ENCODE results near the gene PAX6.

PAX6 gene

GRCh38 chr11:31807799-31808667, 3.1 kb downstream of the PAX6 start:
- no peak for FAIRE-seq

- FAIRE-seq, result no peak
Measured at GRCh38 chr11:31806928-31807798, 4.0 kb downstream of the PAX6 start.

DNA sequence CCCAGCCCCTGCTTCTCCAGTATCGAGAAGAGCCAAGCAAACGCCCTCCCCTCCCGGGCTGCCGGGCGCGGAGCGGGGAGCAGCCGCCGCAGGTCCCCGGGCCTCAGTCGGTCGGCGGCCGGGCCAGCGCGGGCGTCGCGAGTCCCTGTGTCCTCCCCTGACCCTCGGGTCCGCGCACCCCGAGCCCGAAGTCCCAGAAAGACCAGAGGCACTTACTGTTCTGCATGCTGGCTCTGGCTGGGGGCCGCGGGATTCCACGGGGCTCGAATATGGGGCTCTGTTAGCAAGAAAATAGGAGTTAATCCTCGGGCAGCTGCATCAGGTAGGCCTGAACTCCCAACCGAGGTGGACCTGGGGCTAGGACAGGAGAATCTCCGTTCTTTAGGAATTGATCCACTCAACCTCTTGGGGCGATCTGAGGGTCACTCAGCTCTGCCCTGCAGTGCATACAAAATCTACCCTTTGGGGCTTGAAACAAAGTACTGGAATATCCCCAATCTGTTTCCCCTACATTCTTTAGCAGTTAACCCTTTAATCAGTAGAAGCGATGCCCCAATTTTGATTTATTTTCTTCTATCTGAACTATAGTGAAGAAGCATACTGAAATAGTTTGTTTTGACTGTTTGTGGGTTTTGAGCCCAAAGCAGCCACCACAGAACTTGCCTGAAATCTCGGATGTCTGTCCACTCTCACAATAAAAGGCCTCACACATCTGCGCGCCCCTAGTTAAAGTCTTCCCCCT, 4.8 kb downstream of the PAX6 start:
- no peak for FAIRE-seq

DNA sequence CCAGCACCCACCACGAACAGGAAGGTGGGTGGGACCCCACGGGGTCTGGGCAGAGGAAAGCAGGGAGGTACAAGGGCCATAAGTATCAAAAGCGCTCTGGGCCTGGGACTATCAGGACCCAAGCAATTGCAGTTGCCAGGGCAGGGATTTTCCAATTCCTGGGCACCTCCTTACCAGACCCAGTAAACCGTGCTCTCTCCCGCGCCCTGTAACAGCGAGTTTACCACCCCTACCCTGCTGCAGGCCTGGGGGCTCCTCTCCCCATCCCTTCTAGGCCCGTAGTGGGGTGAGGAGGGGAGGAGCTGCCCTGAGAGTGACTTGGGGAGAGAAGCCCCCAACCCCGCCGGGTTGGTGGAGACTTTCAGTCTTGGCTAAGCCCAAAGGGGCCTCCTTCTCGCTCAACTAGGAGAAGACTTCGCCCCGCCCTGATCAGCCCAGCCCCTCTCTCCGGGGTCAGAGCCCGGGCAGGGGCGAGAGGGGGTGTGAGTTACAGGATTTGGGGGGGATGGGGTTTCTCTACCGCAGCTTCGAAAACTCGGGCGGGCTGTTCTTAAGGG, 5.4 kb downstream of the PAX6 start:
- no peak for FAIRE-seq

GRCh38 chr11:31805037-31805628, 6.0 kb downstream of the PAX6 start:
- FAIRE-seq, result no peak

DNA sequence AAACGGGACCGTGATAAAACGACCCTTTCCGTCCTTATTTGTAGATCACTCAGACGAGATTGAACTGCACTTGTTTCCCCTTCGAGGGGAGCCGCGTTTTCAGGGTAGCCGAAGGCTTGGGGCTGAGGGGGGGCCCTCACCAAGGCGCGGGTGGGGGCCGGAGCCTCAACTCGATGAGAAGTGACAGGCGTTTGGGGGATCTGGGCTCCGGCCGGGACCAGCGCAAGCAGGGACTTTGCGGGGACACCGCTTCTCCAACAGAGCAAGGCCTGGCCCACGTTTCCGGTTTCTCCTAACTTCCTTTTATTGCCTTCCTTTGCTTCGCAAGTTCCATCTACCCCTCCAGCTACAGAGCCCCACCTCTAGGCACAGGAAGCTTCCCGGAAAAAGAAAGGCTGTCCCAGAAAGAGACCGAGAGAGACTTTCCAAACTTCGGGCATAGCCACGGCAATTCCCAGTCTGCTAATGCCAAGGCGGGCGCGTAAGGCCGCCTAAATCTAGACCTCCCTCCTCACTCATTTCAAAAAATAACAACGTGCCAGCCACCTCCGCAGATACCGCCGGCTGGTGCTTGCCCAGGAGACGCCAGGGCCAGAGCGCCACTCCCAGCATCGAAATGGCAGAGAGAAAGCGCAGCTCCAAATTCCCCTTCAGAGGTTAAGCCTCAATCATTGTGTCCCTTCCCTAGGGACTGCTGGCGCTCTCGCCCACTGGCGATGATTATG, 6.6 kb downstream of the PAX6 start:
- no peak for FAIRE-seq

DNA sequence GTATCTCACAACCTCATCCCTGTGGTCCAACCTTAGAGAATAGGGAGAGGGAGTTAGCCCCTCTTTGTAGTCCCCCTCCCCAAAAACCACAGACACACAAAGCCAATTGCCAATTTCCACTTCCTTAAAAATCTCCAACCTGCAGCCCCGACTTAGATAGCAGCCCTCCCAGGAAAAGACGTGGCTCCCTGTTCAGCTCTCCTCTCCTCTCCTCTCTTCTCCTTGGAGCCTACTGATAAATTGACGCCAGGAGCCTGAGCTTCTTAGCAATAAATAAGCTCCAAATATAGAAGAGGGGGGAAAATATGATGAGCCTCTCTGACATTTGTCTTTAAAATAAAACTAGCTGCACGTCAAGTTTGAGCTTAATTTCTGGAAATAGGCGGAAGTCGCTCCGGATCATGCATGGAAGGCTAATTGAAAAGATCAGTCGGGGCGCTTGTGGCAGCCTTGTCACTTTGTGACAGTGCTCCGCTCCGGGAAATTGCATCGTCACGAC, 7.3 kb downstream of the PAX6 start:
- FAIRE-seq, result no peak

DNA sequence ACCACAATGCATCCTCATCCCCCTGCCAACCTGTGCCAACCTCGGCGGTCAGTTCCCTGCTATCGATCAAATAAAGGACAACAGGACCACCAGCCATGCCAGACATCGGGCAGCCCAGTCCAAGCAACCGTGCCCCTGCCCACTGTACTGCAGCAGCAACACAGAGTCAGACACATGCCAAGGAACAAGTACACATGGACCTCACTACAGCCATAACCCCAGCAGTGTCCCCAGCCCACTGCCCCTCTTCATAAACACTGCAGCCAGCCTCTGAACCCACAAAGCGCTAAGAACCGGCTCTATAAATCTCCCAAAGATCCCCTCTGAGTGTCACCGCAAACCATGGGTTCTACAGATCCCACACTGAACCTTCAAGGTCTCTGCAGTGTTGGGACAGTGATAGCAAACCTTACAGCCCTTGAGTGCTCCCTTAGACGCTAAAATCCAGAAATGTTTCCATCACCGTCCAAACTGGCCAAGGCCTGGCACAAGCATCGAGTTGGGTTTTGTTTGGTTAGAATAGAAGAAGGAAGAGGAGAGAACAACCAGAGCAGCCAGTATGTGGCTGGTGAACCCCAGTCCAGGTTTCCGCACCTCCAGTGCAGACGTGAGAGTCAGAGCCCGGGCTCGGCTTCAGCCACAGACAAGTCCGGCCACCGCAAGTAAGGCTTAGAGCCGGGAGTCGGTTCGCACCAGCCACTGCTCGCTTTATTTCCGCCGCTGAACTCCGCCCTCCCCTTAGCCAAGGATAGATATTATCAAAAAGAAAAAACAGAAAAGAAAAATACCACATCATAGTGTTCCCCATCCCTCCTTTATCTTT, 7.9 kb downstream of the PAX6 start:
- no peak for FAIRE-seq

DNA sequence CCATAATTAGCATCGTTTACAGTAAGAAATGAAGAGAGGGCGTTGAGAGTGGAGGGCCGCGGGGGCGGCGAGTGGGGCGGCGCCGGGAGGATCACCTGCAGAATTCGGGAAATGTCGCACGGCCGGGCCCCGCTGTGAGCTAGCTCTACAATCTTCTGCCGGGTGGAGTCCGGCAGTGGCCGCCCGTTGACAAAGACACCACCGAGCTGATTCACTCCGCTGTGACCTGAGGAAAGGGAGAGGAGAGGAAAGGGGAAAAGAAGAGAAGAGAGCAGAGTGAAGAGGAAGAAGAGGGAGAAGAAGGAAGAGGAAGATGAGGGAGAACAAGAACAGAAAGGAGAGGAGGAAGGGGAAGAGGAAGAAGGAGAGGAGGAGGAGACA, 8.5 kb downstream of the PAX6 start:
- no peak for FAIRE-seq

GRCh38 chr11:31802000-31802551, 9.0 kb downstream of the PAX6 start:
- peak; percentile 4 for FAIRE-seq

DNA sequence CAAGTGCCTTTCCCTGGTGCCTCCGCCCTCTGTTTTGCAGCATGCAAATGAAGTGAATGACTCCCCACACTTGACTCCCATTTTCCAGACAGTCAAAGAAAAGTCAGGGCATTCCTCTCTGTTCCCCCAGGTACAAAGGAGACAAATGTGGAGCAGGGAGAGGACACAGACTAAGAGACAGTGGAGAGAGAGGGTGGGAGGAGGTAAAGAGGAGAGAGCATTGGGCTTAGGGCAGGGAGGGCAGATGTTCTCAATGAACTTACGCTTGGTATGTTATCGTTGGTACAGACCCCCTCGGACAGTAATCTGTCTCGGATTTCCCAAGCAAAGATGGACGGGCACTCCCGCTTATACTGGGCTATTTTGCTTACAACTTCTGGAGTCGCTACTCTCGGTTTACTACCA, 9.8 kb downstream of the PAX6 start:
- no peak for FAIRE-seq

DNA sequence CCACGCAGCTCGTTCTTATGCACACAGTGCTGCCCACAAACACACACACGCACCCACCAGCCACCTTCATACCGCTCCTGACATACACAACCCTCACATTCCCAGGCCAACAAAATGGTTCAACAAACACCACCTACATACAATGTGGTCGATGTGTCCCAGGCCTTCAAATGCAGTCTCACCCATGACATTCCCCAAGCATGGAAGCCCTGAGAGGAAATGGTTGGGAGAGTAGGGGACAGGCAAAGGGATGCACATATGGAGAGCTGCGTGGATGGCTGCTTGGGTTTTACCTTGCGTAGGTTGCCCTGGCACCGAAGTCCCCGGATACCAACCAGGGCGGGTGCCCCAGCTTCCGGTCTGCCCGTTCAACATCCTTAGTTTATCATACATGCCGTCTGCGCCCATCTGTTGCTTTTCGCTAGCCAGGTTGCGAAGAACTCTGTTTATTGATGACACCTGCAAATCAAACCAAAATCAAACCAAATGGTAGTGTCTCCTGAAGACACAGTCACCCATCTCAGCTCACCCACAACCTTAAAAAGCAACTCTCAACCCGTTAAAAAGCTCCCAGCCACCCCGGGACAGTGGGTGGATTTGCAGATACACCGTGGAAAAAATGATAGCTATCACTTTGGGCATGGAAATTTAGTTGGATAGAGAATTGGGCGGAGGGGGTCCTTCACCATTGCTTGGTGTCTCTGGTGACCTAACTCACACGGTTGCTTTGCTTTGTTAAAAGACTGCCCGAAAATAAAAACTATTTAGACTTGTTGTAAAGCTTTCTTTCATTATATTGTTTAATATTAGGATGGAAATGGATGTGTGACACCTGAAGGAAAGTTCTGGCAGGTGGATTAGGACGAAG, 10.5 kb downstream of the PAX6 start:
- FAIRE-seq, result no peak

GRCh38 chr11:31799435-31800397, 11.4 kb downstream of the PAX6 start:
- no peak for FAIRE-seq

- FAIRE-seq, result no peak
Measured at GRCh38 chr11:31798554-31799434, 12.3 kb downstream of the PAX6 start.

DNA sequence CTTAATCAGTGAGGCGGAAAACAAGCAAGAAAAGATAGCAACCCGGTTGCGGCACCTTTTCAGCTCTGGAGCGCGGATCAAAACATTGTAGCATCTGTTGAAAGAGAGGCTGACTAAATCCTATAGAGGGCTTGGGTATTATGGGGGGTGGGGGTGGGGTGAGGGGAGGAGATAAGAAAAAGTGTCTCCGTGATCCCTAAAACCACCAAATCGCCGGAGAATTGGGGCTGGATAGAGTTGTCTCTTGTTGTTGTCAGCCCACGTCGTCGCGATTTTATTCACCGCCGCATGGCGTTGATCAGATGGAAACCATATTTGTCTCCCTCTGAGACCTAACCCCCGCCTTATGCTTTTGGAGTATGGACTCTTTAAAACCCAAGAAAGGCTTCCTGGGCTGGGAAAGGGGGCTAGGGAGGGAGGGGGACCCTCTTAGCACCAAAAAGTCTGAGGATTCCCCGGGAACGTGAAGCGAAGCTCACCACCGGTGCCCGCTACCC, 13.0 kb downstream of the PAX6 start:
- FAIRE-seq, result no peak

- no peak for FAIRE-seq
Measured at GRCh38 chr11:31797190-31798056, 13.7 kb downstream of the PAX6 start.

Data from endometrium (tissue), 2 donors.